Stomach (tissue), 4 donors: ENCODE results near the gene FBXO34.
A peak's percentile ranks its signal among the peaks of the same experiment; 100 is the strongest.

Experiments used
- CTCF ChIP-seq, 7 experiments: fragments of 450-650 bp in 4 of 7; fragments of 200-600 bp in 3 of 7; sonication (generic) in 3 of 7; IDR thresholded peaks; one replicate each; pipeline ENCODE4 v1.5.1; 2016 to 2019; ENCODE audit warnings: antibody characterized with exemption in 7 of 7, control low read depth in 2 of 7, mild to moderate bottlenecking in 1 of 7
- POLR2A ChIP-seq, 4 donors: fragments of 450-650 bp; IDR thresholded peaks; one replicate each; pipeline ENCODE4 v1.6.1; 2016; ENCODE audit warnings: antibody characterized with exemption in 4 of 4, control low read depth in 2 of 4, mild to moderate bottlenecking in 1 of 4, moderate library complexity in 1 of 4
- POLR2AphosphoS5 ChIP-seq, 3 donors: sonication (generic); formaldehyde crosslinking; IDR thresholded peaks; one replicate each; pipeline ENCODE4 v1.6.1; 2016; ENCODE audit warnings: antibody characterized with exemption in 3 of 3

GRCh38 chr14:55398679-55399078, 127.5 kb downstream of the FBXO34 start:
- TF ChIP-seq CTCF (IDR thresholded peaks at IDR 0.05) (no peak), POLR2A (IDR thresholded peaks at IDR 0.05) (no peak), POLR2AphosphoS5 (IDR thresholded peaks at IDR 0.05) (peak in 2 of 3 donors; percentile 13 to 80)
